HepG2 (cell line): ENCODE measurements around the gene BAZ1A. TPM values are rescaled to one million over a fixed set of nuclear protein-coding genes. Genes with fewer than 3 reads are reported as not detected.

ENCODE experiments used
- CBX5 ChIP-seq: sonication (generic); formaldehyde crosslinking; IDR thresholded peaks from 2 replicates; pipeline ENCODE4 v1.4.0; 2020; ENCODE audit warnings: missing genetic modification reagents, borderline replicate concordance
- CSRNP2 ChIP-seq: sonication (generic); formaldehyde crosslinking; conservative IDR thresholded peaks from 2 replicates; pipeline ENCODE4 v1.8.0; 2022; ENCODE audit warnings: low read depth, missing genetic modification reagents
- HNRNPH1 ChIP-seq: fragments of 200-400 bp; formaldehyde crosslinking; optimal IDR thresholded peaks from 2 replicates; pipeline ENCODE3; 2017; ENCODE audit warnings: mild to moderate bottlenecking, low read depth, low read length
- ISX ChIP-seq: sonication (generic); formaldehyde crosslinking; conservative IDR thresholded peaks from 2 replicates; pipeline ENCODE4 v1.5.0; 2020; ENCODE audit warnings: missing genetic modification reagents
- KLF9 ChIP-seq: IDR thresholded peaks from 2 replicates; pipeline ENCODE4 v1.6.1; 2016; ENCODE audit warnings: low read depth
- KMT2B ChIP-seq: IDR thresholded peaks from 2 replicates; pipeline ENCODE4 v1.6.1; 2016; ENCODE audit warnings: missing genetic modification reagents, missing compliant biosample characterization
- MLLT10 ChIP-seq: sonication (generic); formaldehyde crosslinking; IDR thresholded peaks from 2 replicates; pipeline ENCODE4 v1.4.0; 2020; ENCODE audit warnings: missing genetic modification reagents
- MNT ChIP-seq: fragments of 450-650 bp; IDR thresholded peaks from 2 replicates; pipeline ENCODE4 v1.6.1; 2016
- MYPOP ChIP-seq: sonication (generic); formaldehyde crosslinking; IDR thresholded peaks from 2 replicates; pipeline ENCODE4 v1.8.1; 2023; ENCODE audit warnings: mild to moderate bottlenecking, moderate library complexity, missing genetic modification reagents
- NFIC ChIP-seq: IDR thresholded peaks from 2 replicates; pipeline ENCODE4 v1.6.1; 2012; ENCODE audit warnings: mild to moderate bottlenecking, low read length, inconsistent platforms
- RBAK ChIP-seq: sonication (generic); formaldehyde crosslinking; IDR thresholded peaks from 2 replicates; pipeline ENCODE4 v1.5.1; 2020; ENCODE audit warnings: mild to moderate bottlenecking, missing genetic modification reagents
- STAT6 ChIP-seq: sonication (generic); formaldehyde crosslinking; IDR thresholded peaks from 2 replicates; pipeline ENCODE4 v1.4.0; 2020; ENCODE audit warnings: missing genetic modification reagents, mild to moderate bottlenecking, borderline replicate concordance
- TCF7L2 ChIP-seq: IDR thresholded peaks from 2 replicates; pipeline ENCODE4 v1.6.1; 2011; ENCODE audit warnings: mild to moderate bottlenecking, low read depth, low read length, moderate library complexity
- TFE3 ChIP-seq: IDR thresholded peaks from 2 replicates; pipeline ENCODE4 v1.6.1; 2016
- ZFP36L2 ChIP-seq: sonication (generic); formaldehyde crosslinking; IDR thresholded peaks from 2 replicates; pipeline ENCODE4 v1.4.0; 2020; ENCODE audit warnings: missing genetic modification reagents
- ZNF281 ChIP-seq: sonication (generic); formaldehyde crosslinking; IDR thresholded peaks from 2 replicates; pipeline ENCODE4 v1.4.0; 2020; ENCODE audit warnings: missing genetic modification reagents, borderline replicate concordance
- ZNF3 ChIP-seq: IDR thresholded peaks from 2 replicates; pipeline ENCODE4 v1.7.0; 2017; ENCODE audit warnings: inconsistent platforms
- ZNF331 ChIP-seq: sonication (generic); formaldehyde crosslinking; IDR thresholded peaks from 2 replicates; pipeline ENCODE4 v1.4.0; 2020; ENCODE audit warnings: missing genetic modification reagents
- ZNF605 ChIP-seq: sonication (generic); formaldehyde crosslinking; IDR thresholded peaks from 2 replicates; pipeline ENCODE4 v1.8.0; 2022; ENCODE audit warnings: mild to moderate bottlenecking, missing genetic modification reagents
- polyA plus RNA-seq, 8 experiments: library from polyadenylated mRNA; depleted of rRNA in 3 of 8; stranded (reverse) in 7 of 8; unstranded in 1 of 8; fragments of >200 nt; fragmentation: Illumina TruSeq in 4 of 8; extraction: Trizol in 4 of 8; gene quantifications; 2 replicates each; pipeline versions ENCODE4 v1.2.1 to v1.2.3, GENCODE V29; 2011 to 2016; ENCODE audit warnings: low read depth in 4 of 8, missing spikeins in 1 of 8, mixed read lengths in 1 of 8; ENCODE audit not compliant: insufficient read depth in 1 of 8
- total RNA-seq, 5 experiments: library from RNA; depleted of rRNA; stranded (reverse); fragments of >200 nt; fragmentation: Illumina TruSeq; extraction: Trizol; gene quantifications; 2 replicates each; pipeline ENCODE4 v1.2.3, GENCODE V29; 2016; ENCODE audit warnings: low read depth in 1 of 5

The BAZ1A gene
- total and polyA plus RNA-seq, 2 of the 13 experiments (the other 11 are each of a cell fraction or from before 2014, with no cell fraction given), result 20.9 to 56.8 TPM

GRCh38 chr14:34837801-34838322 lies 37.3 kb downstream of the BAZ1A start (continued):
- TF ChIP-seq ZFP36L2 (no peak), TFE3 (CRISPR knock-in tag) (peak; percentile 35; the same call in 1 of the 2 replicates), ZNF331 (CRISPR knock-in tag) (peak; percentile 66; the same call in 1 of the 2 replicates), NFIC (no peak), MYPOP (CRISPR knock-in tag) (peak; percentile 21; the same call in 1 of the 2 replicates), ISX (CRISPR knock-in tag) (no peak), KLF9 (CRISPR knock-in tag) (no peak), MNT (no peak), CSRNP2 (no peak), STAT6 (CRISPR knock-in tag) (no peak), ZNF281 (CRISPR knock-in tag) (peak; percentile 30; the same call in 1 of the 2 replicates), CBX5 (CRISPR knock-in tag) (no peak), ZNF605 (CRISPR knock-in tag) (no peak), KMT2B (peak; percentile 36; the same call in 1 of the 2 replicates), ZNF3 (0 out of 2 replicates have a peak, but pooled peaks have one; percentile 11), TCF7L2 (0 out of 2 replicates have a peak, but pooled peaks have one; percentile 45), MLLT10 (CRISPR knock-in tag) (no peak), HNRNPH1 (no peak), RBAK (CRISPR knock-in tag) (no peak)
